GM12878 (cell line): ENCODE measurements around the gene ZDBF2. TPM values are rescaled to one million over a fixed set of nuclear protein-coding genes. Genes with fewer than 3 reads are reported as not detected.
"Not testable (repeated sequence)": the region's sequence is repeated elsewhere in the genome, so short reads cannot be mapped to it uniquely, and the experiment has no call there.

Experiments used
- ATAC-seq: fragments of 200-7000 bp; cut with Tn5 transposase; 3 replicates; pipeline ENCODE4 v1.9.1; 2020; ENCODE audit warnings: mild to moderate bottlenecking, moderate library complexity
- BruUV-seq: library from RNA; stranded (reverse); fragments of 400-500 nt; replicated peaks from 2 replicates; lab custom pipeline; 2021; lab: Mats Ljungman, UMichigan
- CTCF ChIA-PET: fragments of 300-600 bp; sonication (Branson Sonifier 250); formaldehyde crosslinking; extraction: SDS; loops from one replicate; lab custom pipeline; 2021; ENCODE audit warnings: inconsistent platforms; lab: Yijun Ruan, JAX
- POLR2A ChIA-PET: fragments of 350-600 bp; formaldehyde crosslinking; extraction: SDS; loops from one replicate; lab custom pipeline; 2021; ENCODE audit warnings: inconsistent platforms; lab: Charles Lee
- RAD21 ChIA-PET: fragments of 300-600 bp; sonication (Branson Sonifier 250); formaldehyde crosslinking; loops from one replicate; lab custom pipeline; 2023; ENCODE audit warnings: antibody characterized with exemption; ENCODE audit not compliant: unreplicated experiment; lab: Charles Lee
- SMC1A ChIA-PET: fragments of 300-600 bp; sonication (Branson Sonifier 250); formaldehyde crosslinking; loops from one replicate; lab custom pipeline; 2023; ENCODE audit not compliant: unreplicated experiment, uncharacterized antibody; lab: Charles Lee
- DNase-seq: peaks from one replicate; pipeline ENCODE4 v3.0.0-alpha.2; 2011; ENCODE audit warnings: low read depth, low spot score
- FAIRE-seq: peaks from 3 replicates; lab custom pipeline; 2011; peaks lifted over from hg19 to GRCh38; lab: Jason Lieb, UNC
- H2AFZ ChIP-seq: 2 replicates; pipeline ENCODE4 v1.6.0; 2011; ENCODE audit warnings: low read depth, low read length, control low read depth; ENCODE audit not compliant: control insufficient read depth
- H3K27ac ChIP-seq: 2 replicates; pipeline ENCODE4 v1.5.1; 2011; ENCODE audit warnings: control low read depth; ENCODE audit not compliant: control insufficient read depth, insufficient read depth
- H3K27me3 ChIP-seq, 2 experiments: replicated peaks in 1 of 2; 2 replicates each; pipeline versions ENCODE4 v1.6.0 to v1.6.1; 2011; ENCODE audit warnings: low read length in 1 of 2; ENCODE audit not compliant: control insufficient read depth in 2 of 2, insufficient read depth in 2 of 2
- H3K36me3 ChIP-seq, 2 experiments: 2 replicates each; pipeline ENCODE4 v1.5.1; 2011; ENCODE audit warnings: low read length in 1 of 2; ENCODE audit not compliant: control insufficient read depth in 2 of 2, insufficient read depth in 2 of 2
- H3K4me1 ChIP-seq: 2 replicates; pipeline ENCODE4 v1.6.1; 2011; ENCODE audit warnings: mild to moderate bottlenecking, low read length, moderate library complexity, mixed read lengths; ENCODE audit not compliant: control insufficient read depth, insufficient read depth
- H3K4me2 ChIP-seq: 2 replicates; pipeline ENCODE4 v1.6.0; 2011; ENCODE audit warnings: control low read depth; ENCODE audit not compliant: control insufficient read depth, insufficient read depth
- H3K4me3 ChIP-seq: fragments of 200-600 bp; sonication (generic); 2 replicates; pipeline ENCODE4 v1.5.1; 2016
- H3K79me2 ChIP-seq: 2 replicates; pipeline ENCODE4 v1.6.0; 2011; ENCODE audit warnings: low read length; ENCODE audit not compliant: control insufficient read depth, insufficient read depth
- H3K9ac ChIP-seq: 2 replicates; pipeline ENCODE4 v1.8.0; 2011; ENCODE audit warnings: low read length, control low read depth, mixed read lengths; ENCODE audit not compliant: control insufficient read depth, insufficient read depth
- H3K9me3 ChIP-seq: replicated peaks from 3 replicates; pipeline ENCODE4 v1.5.1; 2011; ENCODE audit warnings: mild to moderate bottlenecking, low read length; ENCODE audit not compliant: control insufficient read depth, insufficient read depth
- H4K20me1 ChIP-seq: 2 replicates; pipeline ENCODE4 v1.6.0; 2011; ENCODE audit not compliant: control insufficient read depth, insufficient read depth
- ASH2L ChIP-seq: fragments of 300-600, 200-600 bp; sonication (generic); IDR thresholded peaks from 2 replicates; pipeline ENCODE4 v1.6.1; 2017; ENCODE audit warnings: low read depth, mild to moderate bottlenecking, borderline replicate concordance
- ATF7 ChIP-seq: fragments of 450-650 bp; IDR thresholded peaks from 2 replicates; pipeline ENCODE4 v1.6.1; 2016; ENCODE audit warnings: low read depth, mild to moderate bottlenecking
- BCL11A ChIP-seq: IDR thresholded peaks from 2 replicates; pipeline ENCODE4 v1.6.1; 2011; ENCODE audit warnings: low read depth, low read length
- CREM ChIP-seq: IDR thresholded peaks from 2 replicates; pipeline ENCODE4 v1.6.1; 2014; ENCODE audit warnings: antibody characterized with exemption, low read depth
- JUNB ChIP-seq: IDR thresholded peaks from 2 replicates; pipeline ENCODE4 v1.6.1; 2016; ENCODE audit warnings: antibody characterized with exemption, mild to moderate bottlenecking
- JUND ChIP-seq: IDR thresholded peaks from 2 replicates; pipeline ENCODE4 v1.6.1; 2012; ENCODE audit warnings: low read depth, mild to moderate bottlenecking, low read length, improper control_type of control experiment, moderate library complexity
- MEF2A ChIP-seq: IDR thresholded peaks from 2 replicates; pipeline ENCODE4 v1.6.1; 2011; ENCODE audit warnings: low read depth, mild to moderate bottlenecking, low read length, moderate library complexity; ENCODE audit not compliant: insufficient read depth
- MEF2B ChIP-seq: fragments of 450-650 bp; IDR thresholded peaks from 2 replicates; pipeline ENCODE4 v1.6.1; 2018; ENCODE audit warnings: mild to moderate bottlenecking, moderate library complexity; ENCODE audit not compliant: partially characterized antibody, poor library complexity, severe bottlenecking
- MTA2 ChIP-seq: fragments of 450-650 bp; IDR thresholded peaks from 2 replicates; pipeline ENCODE4 v1.6.1; 2016; ENCODE audit warnings: low read depth, mild to moderate bottlenecking, moderate library complexity
- NFIC ChIP-seq: IDR thresholded peaks from 2 replicates; pipeline ENCODE4 v1.6.1; 2012; ENCODE audit warnings: low read depth, mild to moderate bottlenecking, inconsistent platforms, low read length, moderate library complexity
- SMARCA5 ChIP-seq: fragments of 450-650 bp; IDR thresholded peaks from 2 replicates; pipeline ENCODE4 v1.6.1; 2017; ENCODE audit warnings: mild to moderate bottlenecking
- TARDBP ChIP-seq: IDR thresholded peaks from 2 replicates; pipeline ENCODE4 v1.6.1; 2016; ENCODE audit warnings: borderline replicate concordance
- ZBED1 ChIP-seq: IDR thresholded peaks from 2 replicates; pipeline ENCODE4 v1.6.1; 2016; ENCODE audit warnings: borderline replicate concordance
- WGBS: methylation state at CpG from one replicate; pipeline ENCODE4 v1.1.6; 2016; ENCODE audit warnings: low lambda C conversion rate; ENCODE audit not compliant: insufficient replicate concordance, insufficient coverage; ENCODE audit errors: missing lambda C conversion rate; 5-methylcytosine and 5-hydroxymethylcytosine counted together
- in situ Hi-C: fragments of 300-500 bp; cut with MboI; formaldehyde crosslinking; loops from 9 replicates; pipeline ENCODE4 v1.14.3; 2018; ENCODE audit warnings: mixed read lengths
- intact Hi-C: fragments of 100-400 bp; cut with micrococcal nuclease; formaldehyde crosslinking; loops from one replicate; pipeline ENCODE4 v1.14.2; 2022; ENCODE audit not compliant: unreplicated experiment
- polyA plus RNA-seq, 11 experiments: library from polyadenylated mRNA; depleted of rRNA in 4 of 11; unstranded in 6 of 11; stranded (reverse) in 5 of 11; fragments of >200 nt; fragmentation: Nextera tagmentation in 4 of 11; fragmentation: Illumina TruSeq in 1 of 11; extraction: Ambion mirVana in 4 of 11; extraction: Trizol in 1 of 11; gene quantifications; 1 replicate in 1 of 11; 2 replicates in 10 of 11; pipeline versions ENCODE4 v1.2.1 to v1.2.3, GENCODE V29; 2011 to 2016; ENCODE audit warnings: inconsistent platforms in 2 of 11, missing spikeins in 2 of 11, low read depth in 1 of 11
- total RNA-seq, 4 experiments: library from RNA; depleted of rRNA in 3 of 4; stranded (reverse); fragments of >200 nt in 3 of 4; fragmentation: Illumina TruSeq in 1 of 4; extraction: Trizol in 1 of 4; gene quantifications; 2 replicates each; pipeline versions ENCODE4 v1.2.1 to v1.2.3, GENCODE V29; 2013 to 2021
- TF ChIP-seq, protein P1 (sequence below): fragments of 450-650 bp; IDR thresholded peaks from 2 replicates; pipeline ENCODE4 v1.6.1; 2017; ENCODE audit warnings: antibody characterized with exemption, mild to moderate bottlenecking, moderate library complexity

Gene ZDBF2
- total and polyA plus RNA-seq, 10 of the 15 experiments (the other 5 are each of a cell fraction or from before 2014, with no cell fraction given): 0.60 to 21.1 (median 4.2) TPM

GRCh38 chr2:206360840-206361239 is 86.4 kb downstream of the ZDBF2 start:
- intact Hi-C loops, H4K20me1 ChIP-seq, RAD21 ChIA-PET, DNase-seq, FAIRE-seq, H3K36me3 ChIP-seq, CTCF ChIA-PET, ATAC-seq, H3K4me2 ChIP-seq, H3K9me3 ChIP-seq, H3K79me2 ChIP-seq, POLR2A ChIA-PET, H3K9ac ChIP-seq, H3K4me3 ChIP-seq, H3K27ac ChIP-seq, H2AFZ ChIP-seq, in situ Hi-C loops, H3K27me3 ChIP-seq, H3K4me1 ChIP-seq, BruUV-seq: not testable (repeated sequence)
- SMC1A ChIA-PET: interaction anchor here (0.6 to 1.6 kb wide), 3 partner anchors 8 to 87 kb away, joined by 3 to 4 read pairs (median 3); no protein-coding TSS in a partner anchor
- WGBS: 80% methylated on average over 5 of the region's 5 CpGs

DNA sequence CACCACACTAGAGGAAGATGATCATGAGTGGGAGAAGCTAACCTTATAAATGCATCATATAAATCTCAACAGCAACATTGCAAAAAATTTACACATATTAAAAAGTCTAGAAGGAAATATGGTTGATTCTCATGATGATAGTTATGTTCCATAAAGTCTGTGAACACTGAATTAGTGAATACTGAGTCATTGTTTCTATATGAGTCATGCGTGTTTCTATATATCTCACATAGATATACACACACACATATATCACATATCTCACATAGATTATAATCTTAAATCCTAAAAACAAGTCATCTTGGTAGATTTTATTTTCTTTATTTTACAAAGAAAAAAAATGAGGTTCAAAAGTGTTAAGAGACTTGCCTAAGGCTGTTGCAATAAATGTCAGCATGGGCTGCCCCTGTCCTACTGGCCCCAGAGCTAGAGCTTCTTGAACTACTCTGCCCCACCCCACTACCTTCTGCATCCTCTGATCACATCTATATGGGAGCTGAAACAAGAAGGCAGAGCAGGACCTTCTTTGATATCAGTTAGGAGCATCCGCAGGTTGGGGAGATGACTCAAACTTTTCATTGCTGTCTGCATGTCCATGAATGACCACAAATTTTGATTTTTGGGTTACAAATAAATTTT is 87.1 kb downstream of the ZDBF2 start:
- ChIA-PET SMC1A (interaction anchor here (0.6 to 1.6 kb wide), 4 partner anchors 9 to 1351 kb away, joined by 3 to 4 read pairs (median 3); no protein-coding TSS in a partner anchor), CTCF (no interaction called here)
- TF ChIP-seq, protein P1, sequence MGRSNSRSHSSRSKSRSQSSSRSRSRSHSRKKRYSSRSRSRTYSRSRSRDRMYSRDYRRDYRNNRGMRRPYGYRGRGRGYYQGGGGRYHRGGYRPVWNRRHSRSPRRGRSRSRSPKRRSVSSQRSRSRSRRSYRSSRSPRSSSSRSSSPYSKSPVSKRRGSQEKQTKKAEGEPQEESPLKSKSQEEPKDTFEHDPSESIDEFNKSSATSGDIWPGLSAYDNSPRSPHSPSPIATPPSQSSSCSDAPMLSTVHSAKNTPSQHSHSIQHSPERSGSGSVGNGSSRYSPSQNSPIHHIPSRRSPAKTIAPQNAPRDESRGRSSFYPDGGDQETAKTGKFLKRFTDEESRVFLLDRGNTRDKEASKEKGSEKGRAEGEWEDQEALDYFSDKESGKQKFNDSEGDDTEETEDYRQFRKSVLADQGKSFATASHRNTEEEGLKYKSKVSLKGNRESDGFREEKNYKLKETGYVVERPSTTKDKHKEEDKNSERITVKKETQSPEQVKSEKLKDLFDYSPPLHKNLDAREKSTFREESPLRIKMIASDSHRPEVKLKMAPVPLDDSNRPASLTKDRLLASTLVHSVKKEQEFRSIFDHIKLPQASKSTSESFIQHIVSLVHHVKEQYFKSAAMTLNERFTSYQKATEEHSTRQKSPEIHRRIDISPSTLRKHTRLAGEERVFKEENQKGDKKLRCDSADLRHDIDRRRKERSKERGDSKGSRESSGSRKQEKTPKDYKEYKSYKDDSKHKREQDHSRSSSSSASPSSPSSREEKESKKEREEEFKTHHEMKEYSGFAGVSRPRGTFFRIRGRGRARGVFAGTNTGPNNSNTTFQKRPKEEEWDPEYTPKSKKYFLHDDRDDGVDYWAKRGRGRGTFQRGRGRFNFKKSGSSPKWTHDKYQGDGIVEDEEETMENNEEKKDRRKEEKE: no peak
- peak; percentile 14 for TF ChIP-seq MEF2B
- TF ChIP-seq TARDBP: no peak
- peak; percentile 93; the same call in 1 of the 2 replicates for TF ChIP-seq NFIC
- TF ChIP-seq JUNB: peak; percentile 98
- no peak for TF ChIP-seq CREM
- peak; percentile 38; the same call in 1 of the 2 replicates for TF ChIP-seq JUND
- no peak for TF ChIP-seq MEF2A
- TF ChIP-seq ZBED1: no peak
- 0 out of 2 replicates have a peak, but pooled peaks have one; percentile 24 for TF ChIP-seq BCL11A
- no peak for TF ChIP-seq ASH2L
- peak; percentile 84 for TF ChIP-seq ATF7
- 0 out of 2 replicates have a peak, but pooled peaks have one; percentile 16 for TF ChIP-seq SMARCA5
- TF ChIP-seq MTA2: peak; percentile 64; the same call in 1 of the 2 replicates

More for the DNA sequence above, 87.1 kb downstream of the ZDBF2 start:
- Histone ChIP-seq H4K20me1 (no peaks in the 10 kb centered on the region), H3K36me3 (no peaks in the 10 kb centered on the region), H2AFZ (no peak overlapping the region), H3K9ac (no peak overlapping the region), H3K4me1 (no peaks in the 10 kb centered on the region), H3K4me3 (no peak overlapping the region), H3K27me3 (no peaks in the 10 kb centered on the region), H3K27ac (no peak overlapping the region), H3K79me2 (no peaks in the 10 kb centered on the region), H3K9me3 (no peaks in the 10 kb centered on the region), H3K4me2 (no peak overlapping the region)
- ChIA-PET POLR2A (no interaction called here), RAD21 (no interaction called here)
- ATAC-seq (peak; percentile 98), FAIRE-seq (peak; percentile 23), DNase-seq (no peak)
- no TSS peak for BruUV-seq
- in situ Hi-C loops (no loop called here), intact Hi-C loops (no loop called here)
- 43% methylated on average over 2 of the region's 2 CpGs for WGBS
